Measurements from ENCODE around the gene MAB21L3.

DNA sequence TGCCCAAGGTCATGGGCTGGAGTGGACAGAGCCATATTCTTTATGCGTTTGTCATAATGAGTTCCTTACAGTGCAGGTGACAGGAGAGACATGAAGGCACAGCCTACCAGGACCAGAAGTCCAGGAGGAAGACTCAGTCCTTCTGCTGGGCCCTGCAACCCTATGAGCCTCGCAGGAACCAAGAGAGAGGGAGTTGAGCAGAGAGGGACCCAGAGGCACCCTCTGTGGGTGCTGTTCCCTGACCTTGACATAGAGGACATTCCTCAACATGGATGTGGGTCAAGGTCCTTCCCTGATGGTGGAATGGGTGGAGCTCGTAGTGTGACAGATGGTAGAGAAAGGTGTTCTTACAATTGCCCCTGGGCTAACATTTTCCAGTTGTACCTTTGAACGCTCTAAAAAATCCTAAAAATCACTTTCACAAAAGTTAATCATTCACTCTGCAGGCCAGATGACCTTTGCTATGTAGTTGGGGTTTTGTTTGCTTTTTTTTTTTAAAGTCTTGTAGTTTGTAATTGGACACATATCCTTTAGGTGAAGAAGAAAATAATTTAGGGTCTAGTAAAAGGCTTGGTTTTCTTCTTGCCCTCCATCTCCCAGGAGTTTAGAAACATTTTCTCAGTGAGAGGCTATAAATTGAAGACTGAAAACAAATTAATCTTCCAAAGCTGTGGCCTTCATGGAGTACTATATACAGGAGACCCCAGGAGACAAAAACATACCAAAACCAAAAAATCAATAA, 41.9 kb downstream of the MAB21L3 start:
- no peak for TF ChIP-seq EHMT2 (IDR thresholded peaks at IDR 0.05; ENCODE audit: borderline replicate concordance, low read depth, low read length)
- TF ChIP-seq CTCF (CRISPR knock-in tag; IDR thresholded peaks at IDR 0.05): peak; percentile 31; the same call in 1 of the 2 replicates
- TF ChIP-seq ZBTB7A (CRISPR knock-in tag; IDR thresholded peaks at IDR 0.05): no peak
- TF ChIP-seq ZNF564 (CRISPR knock-in tag; IDR thresholded peaks at IDR 0.05): no peak
- TF ChIP-seq POLR2AphosphoS5 (IDR thresholded peaks at IDR 0.05; ENCODE audit: low read depth, low read length): no peak
- no peak for TF ChIP-seq ZNF274 (CRISPR knock-in tag; IDR thresholded peaks at IDR 0.05)
- TF ChIP-seq, protein P1, sequence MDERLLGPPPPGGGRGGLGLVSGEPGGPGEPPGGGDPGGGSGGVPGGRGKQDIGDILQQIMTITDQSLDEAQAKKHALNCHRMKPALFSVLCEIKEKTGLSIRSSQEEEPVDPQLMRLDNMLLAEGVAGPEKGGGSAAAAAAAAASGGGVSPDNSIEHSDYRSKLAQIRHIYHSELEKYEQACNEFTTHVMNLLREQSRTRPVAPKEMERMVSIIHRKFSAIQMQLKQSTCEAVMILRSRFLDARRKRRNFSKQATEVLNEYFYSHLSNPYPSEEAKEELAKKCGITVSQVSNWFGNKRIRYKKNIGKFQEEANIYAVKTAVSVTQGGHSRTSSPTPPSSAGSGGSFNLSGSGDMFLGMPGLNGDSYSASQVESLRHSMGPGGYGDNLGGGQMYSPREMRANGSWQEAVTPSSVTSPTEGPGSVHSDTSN (CRISPR knock-in tag; IDR thresholded peaks at IDR 0.05): peak; percentile 26; the same call in 1 of the 2 replicates
- TF ChIP-seq NPAS2 (CRISPR knock-in tag; IDR thresholded peaks at IDR 0.05; ENCODE audit: borderline replicate concordance): no peak
- no peak for TF ChIP-seq CC2D1A (CRISPR knock-in tag; IDR thresholded peaks at IDR 0.05)
- no peak; the same call in none of the 2 replicates for TF ChIP-seq POGZ (CRISPR knock-in tag; IDR thresholded peaks at IDR 0.05)
- no peak for TF ChIP-seq ZKSCAN5 (CRISPR knock-in tag; IDR thresholded peaks at IDR 0.05)
- TF ChIP-seq FOXK2 (IDR thresholded peaks at IDR 0.05): peak; percentile 43; the same call in 1 of the 2 replicates
